Measurements from ENCODE around the gene FANCI. TPM values are rescaled to one million over a fixed set of nuclear protein-coding genes. Genes with fewer than 3 reads are reported as not detected.

The FANCI gene
- total and polyA plus RNA-seq, 2 of the 4 experiments (the other 2 are of a cell fraction) = 13.2 to 34.2 TPM

DNA sequence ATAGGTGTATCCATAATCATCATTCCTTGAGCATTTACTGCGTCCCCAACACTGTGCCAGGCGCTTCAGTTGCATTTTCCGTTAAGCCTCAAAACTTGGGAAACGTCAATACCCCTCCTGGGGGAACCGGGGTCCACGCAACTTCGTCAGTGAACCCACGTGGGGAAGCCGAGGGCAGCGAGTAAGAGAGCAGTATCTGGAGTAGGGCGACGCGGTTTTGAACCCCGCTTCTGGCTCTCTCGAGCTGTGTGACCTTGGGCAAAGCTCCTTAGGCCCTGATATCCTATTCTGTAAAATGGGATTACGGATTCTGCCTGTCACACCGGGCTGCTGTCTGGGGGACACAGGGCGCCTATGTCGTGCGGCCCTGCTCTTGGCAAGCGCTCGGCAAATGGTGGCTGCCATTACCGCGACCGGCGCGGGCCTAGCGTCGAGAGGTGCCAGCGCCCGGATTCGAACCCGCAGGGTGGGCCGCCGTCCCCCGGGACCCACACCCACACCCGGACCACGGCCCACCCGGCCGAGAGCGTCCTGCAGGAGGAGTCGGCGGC, 90.3 kb downstream of the FANCI start (continued):
- no peak for TF ChIP-seq RFX5 (IDR thresholded peaks at IDR 0.05; ENCODE audit: low read depth, low read length)
- TF ChIP-seq, protein P1, sequence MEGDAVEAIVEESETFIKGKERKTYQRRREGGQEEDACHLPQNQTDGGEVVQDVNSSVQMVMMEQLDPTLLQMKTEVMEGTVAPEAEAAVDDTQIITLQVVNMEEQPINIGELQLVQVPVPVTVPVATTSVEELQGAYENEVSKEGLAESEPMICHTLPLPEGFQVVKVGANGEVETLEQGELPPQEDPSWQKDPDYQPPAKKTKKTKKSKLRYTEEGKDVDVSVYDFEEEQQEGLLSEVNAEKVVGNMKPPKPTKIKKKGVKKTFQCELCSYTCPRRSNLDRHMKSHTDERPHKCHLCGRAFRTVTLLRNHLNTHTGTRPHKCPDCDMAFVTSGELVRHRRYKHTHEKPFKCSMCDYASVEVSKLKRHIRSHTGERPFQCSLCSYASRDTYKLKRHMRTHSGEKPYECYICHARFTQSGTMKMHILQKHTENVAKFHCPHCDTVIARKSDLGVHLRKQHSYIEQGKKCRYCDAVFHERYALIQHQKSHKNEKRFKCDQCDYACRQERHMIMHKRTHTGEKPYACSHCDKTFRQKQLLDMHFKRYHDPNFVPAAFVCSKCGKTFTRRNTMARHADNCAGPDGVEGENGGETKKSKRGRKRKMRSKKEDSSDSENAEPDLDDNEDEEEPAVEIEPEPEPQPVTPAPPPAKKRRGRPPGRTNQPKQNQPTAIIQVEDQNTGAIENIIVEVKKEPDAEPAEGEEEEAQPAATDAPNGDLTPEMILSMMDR (conservative IDR thresholded peaks at IDR 0.05; ENCODE audit: low read depth, low read length) = no peak
